Measurements from ENCODE around the gene CCNJL.

The CCNJL gene

DNA sequence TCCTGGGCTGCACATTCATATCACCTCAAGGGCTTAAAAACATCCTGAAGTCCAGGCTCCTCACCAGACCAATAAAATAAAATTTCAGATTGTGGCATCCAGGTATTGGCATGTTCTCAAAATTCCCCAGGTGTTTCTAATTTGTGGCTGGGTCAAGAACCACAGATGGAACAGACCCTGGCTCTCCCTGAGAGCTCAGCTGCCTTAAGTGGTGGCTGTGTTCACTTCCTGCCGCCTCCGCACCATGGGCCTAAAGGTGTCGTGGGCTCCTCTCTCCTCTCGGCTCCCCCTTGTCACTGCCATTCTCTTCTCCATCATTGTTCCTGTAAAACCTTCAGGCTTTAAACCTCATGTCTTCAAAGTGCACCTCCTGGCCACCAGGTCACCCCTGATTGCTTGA lies 17.8 kb upstream of the CCNJL start:
- no peak for DNase-seq

DNA sequence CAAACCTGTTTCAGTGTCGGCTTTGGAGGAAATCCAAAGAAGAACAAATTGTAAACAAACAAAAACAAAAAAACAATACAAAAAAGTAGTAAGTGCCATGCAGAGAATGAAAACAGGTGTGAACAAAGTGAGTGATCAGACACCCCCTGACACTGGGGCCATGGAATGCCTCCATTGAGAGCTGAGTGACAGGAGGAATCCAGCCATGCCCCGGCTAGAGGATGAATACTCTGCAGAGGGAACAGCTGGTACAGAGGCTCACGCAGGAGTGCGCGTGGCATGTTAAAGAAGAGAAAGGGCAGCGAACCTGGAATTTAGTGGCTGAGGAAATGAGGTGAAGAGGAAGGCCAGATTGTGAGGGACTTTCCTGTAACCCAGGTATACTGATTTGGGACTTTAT lies 15.5 kb upstream of the CCNJL start:
- DNase-seq, result no peak

DNA sequence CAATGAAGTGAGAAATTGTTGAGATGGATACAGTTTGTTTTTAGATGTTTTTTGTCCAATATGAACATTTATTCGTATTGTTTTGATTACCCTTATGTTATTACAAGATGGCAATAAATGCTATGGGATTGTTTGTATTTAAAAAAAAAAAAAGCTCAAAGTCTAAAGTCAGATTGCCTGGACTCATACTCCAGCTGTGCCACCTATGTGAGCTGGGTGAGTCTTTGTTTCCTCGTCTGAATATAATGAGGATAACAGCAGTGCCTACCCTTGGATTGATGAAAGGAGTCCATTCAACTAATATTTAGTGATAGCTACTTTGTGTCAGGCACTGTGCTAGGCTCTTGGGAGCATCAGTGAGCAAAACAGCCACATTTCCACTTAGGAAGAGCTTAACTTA lies 14.6 kb upstream of the CCNJL start:
- no peak for DNase-seq

DNA sequence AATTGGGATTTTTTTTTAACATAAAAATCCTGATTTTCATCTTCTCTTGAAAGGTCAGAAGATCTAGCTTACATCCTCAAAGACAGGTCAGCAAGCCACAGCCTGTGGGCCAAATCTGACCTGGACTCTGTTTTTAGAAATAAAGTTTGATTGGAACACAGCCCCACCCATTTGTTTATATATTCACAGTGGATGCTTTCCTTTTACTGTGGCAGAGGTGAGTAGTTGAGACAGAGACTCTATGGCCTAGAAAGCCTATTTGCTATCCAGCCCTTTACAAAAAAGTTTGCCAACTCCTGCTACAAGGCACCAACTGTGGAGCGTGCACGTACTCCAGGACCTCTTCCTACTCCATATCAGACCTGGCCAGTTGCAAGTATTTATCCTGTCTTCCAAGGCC lies 13.4 kb upstream of the CCNJL start:
- DNase-seq, result no peak

DNA sequence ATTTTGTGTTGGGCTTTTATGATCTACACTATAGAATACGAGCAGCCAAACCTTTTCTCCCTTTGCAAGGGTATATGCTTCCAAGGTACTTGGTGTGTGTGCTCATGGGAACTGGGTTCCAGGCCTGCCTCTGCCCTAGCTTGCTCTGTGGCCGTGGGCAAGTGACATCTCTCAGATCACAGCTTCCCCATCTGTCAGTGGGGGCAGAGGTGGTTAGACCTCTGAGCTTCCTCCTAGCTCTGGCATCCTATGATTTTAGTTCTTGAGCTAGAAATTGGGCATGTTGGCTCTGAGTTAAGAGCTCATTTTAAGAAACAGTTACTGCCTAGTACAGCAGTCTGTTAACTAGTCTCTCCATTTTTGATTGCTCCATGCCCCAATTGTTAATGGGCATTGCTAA lies 12.5 kb upstream of the CCNJL start:
- DNase-seq, result peak; percentile 41 to 43 (median 41)

DNA sequence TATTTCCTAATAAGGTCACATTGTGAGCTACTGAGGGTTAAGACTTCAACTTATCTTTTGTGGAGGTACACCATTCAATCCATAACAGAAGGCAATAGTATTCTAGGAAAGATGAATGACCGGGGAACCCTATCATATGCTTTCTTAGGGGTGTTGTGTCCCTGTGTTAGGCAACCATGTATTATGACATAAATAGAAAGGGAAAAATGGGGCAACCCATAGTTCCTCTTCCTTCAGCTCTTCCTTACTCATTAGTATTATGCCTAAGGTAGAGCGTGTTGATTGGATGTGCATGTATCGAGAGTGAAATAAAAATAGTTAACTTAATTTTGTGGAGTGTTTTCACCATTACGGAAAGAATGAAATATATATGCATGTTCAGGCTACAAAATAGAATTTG lies 6.0 kb upstream of the CCNJL start:
- DNase-seq, result peak; percentile 76 to 92 (median 91)

DNA sequence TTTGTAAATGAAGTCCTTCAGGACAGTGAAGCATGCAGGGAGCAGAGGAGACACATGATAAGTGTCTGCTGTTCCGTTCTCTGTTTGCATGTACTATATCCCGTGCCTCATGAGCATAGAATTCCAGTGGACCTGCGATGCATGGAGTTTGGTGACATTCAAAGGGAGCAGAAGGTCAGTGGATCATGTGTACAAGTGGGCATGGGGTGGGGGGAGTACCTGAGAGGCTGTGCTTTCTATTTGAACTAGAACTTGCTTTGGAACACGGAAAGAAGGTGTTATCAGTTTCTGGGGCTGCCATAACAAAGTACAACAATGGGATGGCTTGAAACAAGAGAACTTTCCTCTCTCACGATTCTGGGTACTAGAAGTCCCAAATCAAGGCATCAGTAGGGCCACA lies 5.1 kb upstream of the CCNJL start:
- no peak for DNase-seq

DNA sequence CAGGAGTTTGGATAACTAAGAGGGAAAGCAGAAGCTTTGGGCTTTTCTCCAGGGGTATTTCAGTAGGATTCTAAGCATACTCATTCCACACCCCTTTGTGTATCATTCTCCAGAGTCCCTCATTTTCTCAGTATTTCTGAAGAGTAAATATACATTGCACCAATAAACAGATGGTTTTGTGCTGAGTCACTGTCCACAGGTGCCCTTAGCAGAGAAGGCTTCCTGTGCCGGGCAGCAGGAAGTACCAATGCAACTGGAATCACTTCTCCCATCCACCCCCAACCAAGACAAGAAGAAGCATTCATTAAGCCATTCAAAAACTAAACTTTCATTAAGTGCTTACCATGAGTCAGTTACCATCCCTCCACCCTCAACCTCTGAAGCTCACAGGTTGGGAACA lies 3.6 kb upstream of the CCNJL start:
- DNase-seq, result no peak

DNA sequence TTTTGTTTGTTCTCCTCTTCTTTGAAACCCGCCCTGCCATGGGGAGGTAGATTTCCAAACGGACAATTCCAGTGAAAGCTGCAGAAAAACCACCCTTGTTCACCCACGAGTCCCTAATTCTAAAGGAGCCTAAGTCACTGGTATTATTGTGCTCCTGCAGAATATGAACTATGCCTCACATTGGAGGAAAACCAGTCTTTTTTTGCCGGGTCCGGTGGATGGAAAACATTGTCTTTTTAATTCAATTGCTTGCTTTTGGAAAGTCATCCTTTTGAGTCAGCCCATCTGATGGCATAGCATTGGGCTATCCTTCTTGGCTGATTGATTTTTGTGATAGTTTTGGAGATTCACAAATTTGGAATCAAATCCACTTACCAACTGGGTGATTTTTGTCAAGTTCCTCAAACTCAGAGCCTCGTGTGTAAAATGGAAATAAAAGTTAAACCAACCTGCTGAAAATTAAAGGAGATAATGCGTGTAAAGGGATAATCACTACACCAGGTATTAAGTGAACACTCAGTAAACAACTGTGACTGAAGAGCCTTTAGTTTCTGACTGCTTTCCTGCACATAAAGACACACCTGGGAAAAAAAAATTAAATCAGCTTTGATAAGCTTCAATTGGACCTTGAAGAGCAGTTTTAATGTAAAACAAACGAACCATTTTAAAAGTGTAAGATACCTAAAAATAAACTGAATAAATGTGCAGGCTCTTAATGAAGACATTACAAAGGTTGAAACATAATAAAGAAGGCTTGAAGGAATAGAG lies 780 bp upstream of the CCNJL start:
- no peak for DNase-seq

DNA sequence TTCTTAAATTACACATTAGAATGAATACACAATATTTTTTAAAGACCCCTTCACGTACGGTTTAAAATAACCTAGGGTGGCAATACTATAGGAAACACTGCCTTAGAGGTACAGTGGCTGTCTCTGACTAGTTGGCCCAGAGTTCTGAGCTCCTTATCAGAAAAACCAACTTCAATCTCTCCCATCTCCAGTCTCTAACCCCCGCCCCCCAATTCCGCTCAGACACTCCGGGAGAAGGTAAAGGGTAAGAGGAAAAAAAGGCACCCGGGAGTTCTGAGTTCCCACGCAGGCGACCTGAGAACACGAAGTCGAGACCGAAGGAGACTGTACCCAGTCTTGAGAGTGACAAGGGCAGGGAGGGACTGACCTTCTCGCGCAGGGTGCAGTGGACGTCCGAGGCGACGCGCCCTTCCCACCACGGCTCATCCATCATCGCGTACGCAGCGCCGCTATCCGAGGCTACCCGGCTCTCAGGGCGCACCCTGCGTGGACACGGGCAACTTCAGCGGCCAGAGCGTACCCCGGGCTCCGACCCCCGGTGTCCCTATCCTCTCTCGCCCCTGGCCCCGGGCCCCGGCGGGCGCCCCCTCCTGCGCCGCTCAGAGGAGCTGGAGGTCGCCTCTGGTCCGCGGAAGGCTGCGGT lies 752 bp downstream of the CCNJL start:
- DNase-seq, result peak in 2 of 3 donors; percentile 30 to 41

DNA sequence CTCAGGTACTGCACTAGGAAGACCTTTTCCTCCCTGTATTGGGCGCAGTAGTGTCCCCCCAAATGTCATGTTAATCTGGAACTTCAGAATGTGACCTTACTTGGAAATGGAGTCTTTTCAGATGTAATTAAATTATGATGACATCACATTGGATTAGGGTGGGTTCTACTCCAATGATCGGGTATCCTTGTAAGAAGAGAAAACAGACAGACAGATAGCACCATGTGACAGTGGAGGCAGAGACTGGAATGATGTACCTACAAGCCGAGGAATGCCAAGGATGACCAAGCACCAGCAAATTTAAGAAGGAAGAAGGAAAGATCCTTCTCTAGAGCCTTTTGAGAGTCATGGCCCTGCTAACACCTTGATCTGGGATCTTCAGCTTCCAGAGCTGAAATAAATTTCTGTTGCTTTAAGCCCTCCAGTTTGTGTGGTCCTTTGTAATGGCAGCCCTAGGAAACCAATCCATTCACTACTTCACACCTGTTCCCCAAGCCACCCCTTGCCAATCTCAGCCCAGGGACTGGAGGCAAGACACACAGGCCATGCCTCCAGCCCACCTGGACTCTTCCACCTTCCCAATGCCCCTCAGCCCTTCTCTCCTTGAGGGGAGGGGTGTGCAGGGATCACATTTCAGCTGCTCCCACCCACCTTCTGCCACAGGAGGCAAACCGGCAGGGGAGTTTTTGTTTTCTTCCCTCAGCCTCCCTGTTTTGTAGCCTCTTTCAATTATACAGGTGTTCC lies 1.6 kb downstream of the CCNJL start:
- DNase-seq, result no peak

DNA sequence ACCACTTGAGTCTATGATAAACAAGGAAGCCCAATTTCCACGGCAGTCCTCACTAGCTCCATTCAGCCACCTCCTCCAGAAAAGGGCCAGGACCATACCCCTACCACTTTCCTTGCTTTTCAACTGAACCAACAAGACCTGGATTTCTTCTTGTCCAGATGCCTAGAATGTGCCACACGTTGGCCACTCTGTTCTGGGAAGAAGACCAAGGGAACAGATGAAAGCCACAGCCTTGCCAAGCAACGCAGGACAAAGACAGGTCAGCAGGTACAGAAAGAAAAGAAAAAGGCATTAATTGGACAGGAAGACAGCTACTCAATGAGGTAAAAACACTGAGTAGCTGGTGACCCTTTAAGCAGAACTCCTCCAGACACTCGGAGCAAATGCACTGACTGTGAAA lies 2.2 kb downstream of the CCNJL start:
- DNase-seq, result no peak

DNA sequence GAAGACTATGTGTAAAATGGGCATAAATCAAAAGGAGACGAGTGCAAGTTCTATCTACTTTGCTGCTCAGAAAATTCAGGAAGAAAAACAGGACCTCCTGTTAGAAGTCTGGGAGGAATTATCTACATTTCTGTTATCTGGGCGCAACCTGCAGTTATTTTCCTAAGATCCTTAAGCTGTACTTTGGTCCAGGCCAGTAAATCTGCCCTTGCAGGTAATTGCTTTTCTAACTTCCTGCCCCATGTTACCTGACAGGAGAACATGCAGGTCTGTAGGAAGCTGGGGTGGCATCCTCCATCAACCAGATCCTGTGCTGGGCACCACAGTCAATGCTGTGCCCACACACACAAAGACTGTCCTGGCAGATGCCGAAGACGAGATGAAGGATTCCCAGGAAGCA lies 5.7 kb downstream of the CCNJL start:
- no peak for DNase-seq

DNA sequence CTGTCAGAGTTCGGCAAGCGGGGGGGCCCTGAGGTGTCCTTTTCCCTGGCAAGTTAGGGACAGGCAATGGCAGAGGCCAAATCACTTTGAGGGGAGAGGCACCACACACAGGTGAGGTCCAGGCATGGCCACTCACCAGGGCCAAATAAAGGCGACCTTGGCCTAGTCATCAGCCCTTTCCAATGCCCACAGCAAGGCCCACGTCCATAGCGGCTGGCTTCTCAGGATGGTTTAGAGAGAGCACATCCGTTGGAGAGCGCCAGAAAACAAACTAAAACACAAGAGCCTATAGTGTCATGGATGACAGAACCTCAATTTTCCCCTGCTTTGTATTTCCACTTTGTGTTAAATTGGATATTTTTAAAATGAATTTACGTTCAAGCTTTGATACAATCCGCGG lies 7.0 kb downstream of the CCNJL start:
- no peak for DNase-seq

DNA sequence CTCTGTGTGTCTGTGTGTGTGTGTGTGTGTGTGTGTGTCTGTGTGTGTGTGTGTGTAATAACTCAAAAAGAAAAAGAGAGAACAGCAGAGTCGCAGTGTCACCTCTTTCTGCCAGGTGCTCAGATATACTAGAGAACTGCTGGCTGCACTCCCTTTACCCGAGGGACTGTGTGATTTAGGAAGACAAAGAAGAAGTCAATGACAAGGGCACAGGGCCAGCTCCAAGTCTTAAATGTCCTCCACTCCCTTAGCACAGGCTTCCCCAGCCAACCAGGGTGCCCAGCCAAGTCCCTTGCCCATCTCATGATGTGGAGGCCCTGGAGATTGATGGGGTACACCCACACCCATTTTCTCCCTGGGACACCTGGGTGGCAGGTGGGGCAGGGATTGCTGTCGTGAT lies 8.7 kb downstream of the CCNJL start:
- no peak for DNase-seq

DNA sequence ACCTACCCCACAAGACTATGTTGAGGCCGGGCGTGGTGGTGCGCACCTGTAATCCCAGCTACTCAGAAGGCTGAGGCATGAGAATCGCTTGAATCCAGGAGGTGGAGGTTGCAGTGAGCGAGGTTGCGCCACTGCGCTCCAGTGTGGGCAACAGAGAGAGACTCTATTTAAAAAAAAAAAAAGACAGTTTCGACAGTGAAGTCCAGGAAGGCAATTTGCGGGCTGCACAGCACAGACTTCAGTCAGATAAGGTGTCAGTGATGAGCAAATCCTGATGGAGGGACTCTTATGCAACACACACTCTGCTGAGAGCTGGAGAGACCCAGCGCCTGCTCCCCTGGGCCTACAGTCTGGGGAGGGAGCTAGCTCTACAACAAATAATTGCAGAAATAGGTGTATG lies 14.2 kb downstream of the CCNJL start:
- DNase-seq, result no peak

DNA sequence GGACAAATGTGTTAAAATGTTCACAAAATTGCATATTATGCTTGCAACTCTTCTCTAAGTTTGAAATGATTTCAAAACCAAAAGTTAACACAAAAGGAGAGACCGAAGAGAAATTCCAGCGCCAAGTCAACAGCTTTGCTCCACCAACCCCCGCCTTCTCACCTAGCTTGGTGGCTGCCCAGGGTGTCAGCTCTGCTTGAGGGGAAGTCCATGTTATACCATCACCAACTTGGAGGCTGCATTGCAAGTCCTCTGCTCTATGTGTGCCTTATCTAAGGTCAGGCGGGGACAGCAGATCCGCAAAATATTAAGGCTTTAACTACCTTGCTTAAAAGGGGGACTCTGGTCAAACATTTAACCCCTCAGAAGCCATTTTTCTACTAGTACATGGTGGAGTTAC lies 14.6 kb downstream of the CCNJL start:
- DNase-seq, result no peak

DNA sequence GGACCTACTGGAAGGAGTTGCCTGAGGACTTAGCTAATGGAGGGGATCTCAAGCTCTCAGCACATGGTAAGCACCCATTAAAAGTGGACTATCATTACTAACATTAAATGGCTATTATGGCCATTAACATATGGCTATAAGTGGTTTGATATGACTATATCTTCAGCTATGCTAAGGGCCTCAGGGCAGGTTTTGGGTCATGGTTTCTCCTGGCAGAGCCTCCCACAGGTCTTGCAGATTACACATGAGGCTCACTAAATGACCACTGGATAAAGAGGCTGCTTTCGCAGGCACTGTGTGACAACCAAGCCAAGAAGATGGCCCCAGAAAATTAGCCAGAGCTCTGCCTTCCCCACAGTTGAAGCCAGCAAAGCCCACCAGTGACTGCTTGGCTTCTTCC lies 15.4 kb downstream of the CCNJL start:
- DNase-seq, result no peak

DNA sequence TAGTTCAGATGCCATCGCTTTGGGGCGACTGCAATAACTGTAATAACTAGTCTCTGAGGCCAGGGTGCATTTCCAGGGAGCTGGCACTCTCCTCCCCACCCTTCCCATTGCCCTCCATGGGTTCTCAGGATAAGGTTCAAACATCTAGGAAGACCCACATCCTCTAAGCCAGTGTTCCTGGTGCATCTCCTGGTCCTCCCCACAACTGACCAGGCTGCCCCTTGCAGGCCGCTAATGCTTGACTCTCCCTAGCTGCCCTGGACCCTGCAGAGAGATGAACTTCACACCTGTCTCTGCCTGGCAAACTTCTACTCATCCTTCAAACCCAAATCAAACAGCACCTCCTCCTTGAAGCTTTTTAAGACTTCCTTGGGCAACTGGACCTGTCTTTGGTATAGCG lies 15.9 kb downstream of the CCNJL start:
- no peak for DNase-seq

DNA sequence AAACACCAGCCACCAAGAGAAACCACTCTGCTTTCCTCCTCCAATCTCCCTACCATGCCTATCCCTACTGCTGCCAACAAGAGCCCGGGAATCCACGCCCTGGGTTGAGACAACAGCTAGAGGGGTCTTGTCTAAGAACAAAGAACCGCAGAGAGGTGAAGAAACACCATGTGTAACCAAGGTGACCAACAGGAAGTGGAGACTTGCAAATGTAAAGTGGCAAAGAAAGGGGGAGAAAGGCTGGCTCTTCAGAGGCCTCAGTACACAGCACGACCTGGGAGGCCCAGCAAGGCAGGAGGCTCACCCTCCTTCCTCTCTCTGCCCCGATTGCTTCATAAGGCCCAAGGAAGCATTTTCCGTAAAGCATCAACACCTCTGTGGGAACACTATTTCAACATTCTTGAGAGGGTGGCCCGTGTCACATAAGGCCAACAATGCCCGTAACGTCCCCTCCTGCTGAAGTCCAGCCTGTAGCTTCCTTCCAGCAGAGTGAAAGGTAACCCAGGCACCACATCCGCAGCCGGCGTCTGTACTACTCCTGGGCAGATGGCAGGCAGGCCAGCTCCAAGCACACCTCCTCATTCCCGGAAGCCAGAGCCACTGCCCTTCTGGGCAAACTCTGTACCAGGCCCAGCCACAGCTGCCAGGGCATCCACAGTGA lies 18.3 kb downstream of the CCNJL start:
- no peak for DNase-seq

DNA sequence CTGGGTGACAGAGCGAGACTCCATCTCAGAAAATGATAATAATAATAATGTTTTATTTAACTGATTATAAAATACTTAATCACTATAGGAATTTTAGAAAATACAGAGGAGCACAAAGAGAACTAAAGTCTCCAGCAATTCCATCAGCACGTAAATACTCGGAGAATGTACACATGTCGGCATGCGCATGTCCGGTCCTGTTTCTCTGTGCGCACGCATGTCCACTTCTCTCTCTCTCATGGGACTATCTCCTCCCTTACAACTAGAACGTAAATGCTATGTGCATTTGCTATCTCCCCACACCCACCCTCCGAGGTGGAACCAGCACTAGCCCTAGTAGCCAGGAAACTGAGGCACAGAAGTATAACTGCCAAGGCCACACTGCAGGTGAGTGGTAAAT lies 19.0 kb downstream of the CCNJL start:
- DNase-seq, result no peak

DNA sequence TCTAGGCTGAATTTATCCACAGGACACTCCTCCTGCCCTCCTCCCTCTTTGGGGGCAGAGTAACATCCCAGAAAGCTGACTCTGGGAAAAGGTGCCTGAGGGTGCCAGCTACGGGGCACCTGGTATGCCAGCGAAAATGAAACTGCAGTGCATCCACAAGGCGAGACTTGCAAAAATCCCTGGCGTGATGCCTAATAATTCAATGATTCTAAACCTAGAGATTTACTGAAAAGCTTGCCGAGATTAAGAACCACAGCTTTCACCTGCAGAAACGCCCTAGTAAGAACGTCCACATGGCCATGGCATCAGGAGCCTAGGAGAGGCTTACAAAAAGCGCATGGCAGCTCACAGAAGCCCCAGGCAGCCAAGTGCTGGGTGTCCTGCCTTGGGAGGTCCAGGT lies 20.9 kb downstream of the CCNJL start:
- DNase-seq, result no peak

DNA sequence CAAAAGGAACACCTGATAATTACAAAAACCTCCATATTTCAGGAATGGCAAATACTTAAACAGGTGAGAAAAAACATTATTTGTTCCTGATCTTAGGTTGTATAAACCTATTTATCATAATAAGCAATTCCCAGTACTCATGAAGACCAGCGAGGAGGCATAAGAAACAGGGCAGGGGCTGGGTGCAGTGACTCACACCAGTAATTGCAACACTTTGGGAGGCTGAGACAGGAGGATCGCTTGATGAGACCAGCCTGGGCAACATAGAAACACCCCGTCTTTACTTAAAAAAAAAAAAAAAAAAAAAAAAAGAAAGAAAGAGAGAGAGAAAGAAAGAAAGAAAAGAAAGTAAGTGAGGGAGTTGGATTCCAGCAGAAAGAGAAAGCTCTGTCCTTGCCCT lies 21.6 kb downstream of the CCNJL start:
- no peak for DNase-seq

DNA sequence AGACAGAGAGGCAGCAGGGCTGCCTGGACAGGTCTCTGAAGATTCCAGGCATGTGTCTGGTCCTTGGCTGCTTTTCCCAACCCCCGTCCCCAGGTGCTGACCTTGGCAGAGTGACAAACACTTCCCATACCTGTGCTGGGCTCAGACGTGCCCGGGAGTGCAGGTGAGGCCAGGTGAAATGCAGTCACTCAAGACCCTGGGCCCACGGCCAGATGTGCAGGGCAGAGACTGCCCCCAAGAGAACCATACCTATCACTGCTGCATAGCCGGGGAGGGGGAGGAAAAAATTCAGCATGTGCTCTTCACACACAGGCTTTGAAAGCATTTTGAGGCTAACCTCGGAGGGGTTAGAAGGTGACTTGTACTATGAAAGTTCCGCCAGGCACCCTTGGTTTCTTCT lies 22.6 kb downstream of the CCNJL start:
- DNase-seq, result no peak

All from suppressor macrophage treated with lipopolysaccharide for 1 hour (primary cell).